Neural progenitor cell (in vitro differentiated cells): ENCODE measurements around the gene C4BPA. TPM values are rescaled to one million over a fixed set of nuclear protein-coding genes. Genes with fewer than 3 reads are reported as not detected.

ENCODE experiments used
- DNase-seq: peaks from one replicate; pipeline ENCODE4 v3.0.0-alpha.2; 2016; ENCODE audit warnings: low spot score
- H2AFZ ChIP-seq: fragments of 200-600 bp; sonication (generic); replicated peaks from 2 replicates; pipeline ENCODE4 v1.6.1; 2016; ENCODE audit warnings: antibody characterized with exemption
- H3F3A ChIP-seq: fragments of 200-600 bp; sonication (generic); 2 replicates; pipeline ENCODE4 v1.6.1; 2016; ENCODE audit warnings: antibody characterized with exemption, low read depth
- H3K27ac ChIP-seq: fragments of 200-600 bp; sonication (generic); 2 replicates; pipeline ENCODE4 v1.5.1; 2016; ENCODE audit warnings: mild to moderate bottlenecking
- H3K27me3 ChIP-seq: fragments of 200-600 bp; sonication (generic); 2 replicates; pipeline ENCODE4 v1.6.1; 2016; ENCODE audit warnings: mild to moderate bottlenecking, moderate library complexity
- H3K36me3 ChIP-seq: fragments of 200-600 bp; sonication (generic); 2 replicates; pipeline ENCODE4 v1.5.1; 2016
- H3K4me1 ChIP-seq: fragments of 200-600 bp; sonication (generic); 2 replicates; pipeline ENCODE4 v1.6.1; 2016; ENCODE audit warnings: mixed run types
- H3K4me2 ChIP-seq: fragments of 200-600 bp; sonication (generic); 2 replicates; pipeline ENCODE4 v1.6.1; 2016
- H3K4me3 ChIP-seq: fragments of 200-600 bp; sonication (generic); 2 replicates; pipeline ENCODE4 v1.5.1; 2016
- H3K79me2 ChIP-seq: fragments of 200-600 bp; sonication (generic); 2 replicates; pipeline ENCODE4 v1.6.1; 2016; ENCODE audit warnings: low read depth
- H3K9ac ChIP-seq: fragments of 200-600 bp; sonication (generic); 2 replicates; pipeline ENCODE4 v1.6.1; 2016
- H3K9me3 ChIP-seq: fragments of 200-600 bp; sonication (generic); 2 replicates; pipeline ENCODE4 v1.5.1; 2016; ENCODE audit warnings: low read depth
- H4K20me1 ChIP-seq: fragments of 200-600 bp; sonication (generic); 2 replicates; pipeline ENCODE4 v1.6.1; 2016; ENCODE audit warnings: low read depth
- H3K27ac Mint-ChIP-seq: 3 replicates; pipeline ENCODE4 v1.8.0; 2021; ENCODE audit warnings: mixed read lengths
- H3K27me3 Mint-ChIP-seq: 2 replicates; pipeline ENCODE4 v1.8.0; 2022; ENCODE audit warnings: low read depth, mild to moderate bottlenecking, inconsistent platforms, moderate library complexity, mixed read lengths; ENCODE audit not compliant: insufficient read depth
- H3K36me3 Mint-ChIP-seq: 3 replicates; pipeline ENCODE4 v1.8.0; 2021; ENCODE audit warnings: mixed read lengths
- H3K4me1 Mint-ChIP-seq: 3 replicates; pipeline ENCODE4 v1.8.0; 2021; ENCODE audit warnings: mixed read lengths
- H3K4me3 Mint-ChIP-seq: 3 replicates; pipeline ENCODE4 v1.8.0; 2021; ENCODE audit warnings: mild to moderate bottlenecking, moderate library complexity, mixed read lengths
- H3K9me3 Mint-ChIP-seq: 3 replicates; pipeline ENCODE4 v1.8.0; 2020; ENCODE audit warnings: mixed read lengths
- CTCF ChIP-seq: fragments of 200-600 bp; sonication (generic); IDR thresholded peaks from 2 replicates; pipeline ENCODE4 v1.5.1; 2017; ENCODE audit warnings: antibody characterized with exemption, mild to moderate bottlenecking
- EZH2 ChIP-seq: fragments of 200-600 bp; sonication (generic); IDR thresholded peaks from 2 replicates; pipeline ENCODE4 v1.6.1; 2017; ENCODE audit warnings: antibody characterized with exemption, mild to moderate bottlenecking, moderate library complexity
- EZH2phosphoT487 ChIP-seq: fragments of 200-600 bp; sonication (generic); IDR thresholded peaks from 2 replicates; pipeline ENCODE4 v1.6.1; 2017; ENCODE audit warnings: antibody characterized with exemption
- total RNA-seq: library from RNA; depleted of rRNA; stranded (reverse); fragments of >200 nt; gene quantifications from 2 replicates; pipeline ENCODE4 v1.2.3, GENCODE V29; 2015; ENCODE audit warnings: low replicate concordance

C4BPA gene
- total RNA-seq, 1 donor from 2014 or later, result not detected

- no peaks in the 10 kb centered on the region for H3K9me3 ChIP-seq
- no peak overlapping the region for H3K9ac ChIP-seq
- Mint-ChIP-seq H3K4me3 (no peak overlapping the region), H3K4me1 (no peaks in the 10 kb centered on the region), H3K27ac (no peak overlapping the region), H3K36me3 (no peaks in the 10 kb centered on the region), H3K9me3 (peaks cover 27% of the 10 kb centered on the region), H3K27me3 (peaks cover 3% of the 10 kb centered on the region)
- H3F3A ChIP-seq, result no peaks in the 10 kb centered on the region
- no peak overlapping the region for H3K4me3 ChIP-seq
- no peak overlapping the region for H2AFZ ChIP-seq
- H3K27me3 ChIP-seq, result no peaks in the 10 kb centered on the region
- H3K4me2 ChIP-seq, result no peak overlapping the region
- H3K79me2 ChIP-seq, result no peaks in the 10 kb centered on the region
- H4K20me1 ChIP-seq, result no peaks in the 10 kb centered on the region
- H3K27ac ChIP-seq, result no peak overlapping the region
- H3K36me3 ChIP-seq, result peaks cover 3% of the 10 kb centered on the region
- no peaks in the 10 kb centered on the region for H3K4me1 ChIP-seq
- DNase-seq, result no peak
- TF ChIP-seq EZH2phosphoT487, result no peak
- no peak for TF ChIP-seq EZH2
- TF ChIP-seq CTCF, result no peak
Observed at GRCh38 chr1:207131163-207131562, 27.1 kb downstream of the C4BPA start.

DNA sequence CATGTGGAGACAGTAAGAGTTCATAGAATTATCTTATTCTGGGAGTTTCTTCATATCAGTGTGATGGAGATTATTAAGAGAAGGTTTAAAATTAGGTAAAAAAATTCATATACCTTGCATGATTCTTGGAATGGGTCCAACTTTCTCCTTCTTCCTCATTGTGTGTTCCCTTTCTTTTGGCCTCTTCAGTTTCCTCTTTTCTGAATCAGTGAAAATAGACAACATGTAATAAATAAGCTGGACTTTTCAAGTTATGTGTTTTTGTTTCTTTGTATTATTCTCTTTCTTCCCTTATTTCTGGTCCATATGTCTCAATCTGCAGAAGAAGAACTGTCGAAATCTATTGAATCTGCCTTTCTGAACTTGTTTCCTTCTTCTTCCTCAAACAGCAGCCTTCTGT is 30.5 kb downstream of the C4BPA start:
- Histone ChIP-seq H2AFZ (no peak overlapping the region), H3K27me3 (no peaks in the 10 kb centered on the region), H3K9me3 (no peaks in the 10 kb centered on the region), H3F3A (no peaks in the 10 kb centered on the region), H3K9ac (no peak overlapping the region), H3K36me3 (no peaks in the 10 kb centered on the region), H3K4me1 (no peaks in the 10 kb centered on the region), H3K4me3 (no peak overlapping the region), H3K4me2 (no peak overlapping the region), H3K27ac (no peak overlapping the region), H4K20me1 (no peaks in the 10 kb centered on the region), H3K79me2 (no peaks in the 10 kb centered on the region)
- Mint-ChIP-seq H3K9me3 (peaks cover 8% of the 10 kb centered on the region), H3K27me3 (peaks cover 3% of the 10 kb centered on the region), H3K27ac (no peak overlapping the region), H3K36me3 (no peaks in the 10 kb centered on the region), H3K4me3 (no peak overlapping the region), H3K4me1 (no peaks in the 10 kb centered on the region)
- no peak for TF ChIP-seq CTCF
- TF ChIP-seq EZH2, result no peak
- TF ChIP-seq EZH2phosphoT487, result no peak
- DNase-seq, result no peak

- H3K27me3 ChIP-seq, result no peaks in the 10 kb centered on the region
- no peak overlapping the region for H3K27ac Mint-ChIP-seq
- DNase-seq, result no peak
- no peaks in the 10 kb centered on the region for H3K9me3 ChIP-seq
- no peaks in the 10 kb centered on the region for H4K20me1 ChIP-seq
- H3K27me3 Mint-ChIP-seq, result no peaks in the 10 kb centered on the region
- H3K9ac ChIP-seq, result no peak overlapping the region
- H3K4me3 Mint-ChIP-seq, result no peak overlapping the region
- H3F3A ChIP-seq, result no peaks in the 10 kb centered on the region
- no peaks in the 10 kb centered on the region for H3K36me3 Mint-ChIP-seq
- no peaks in the 10 kb centered on the region for H3K79me2 ChIP-seq
- H3K27ac ChIP-seq, result no peak overlapping the region
- H2AFZ ChIP-seq, result no peak overlapping the region
- no peak overlapping the region for H3K4me3 ChIP-seq
- H3K36me3 ChIP-seq, result no peaks in the 10 kb centered on the region
- no peak for TF ChIP-seq CTCF
- TF ChIP-seq EZH2, result no peak
- TF ChIP-seq EZH2phosphoT487, result no peak
- no peaks in the 10 kb centered on the region for H3K4me1 ChIP-seq
- no peaks in the 10 kb centered on the region for H3K9me3 Mint-ChIP-seq
- no peak overlapping the region for H3K4me2 ChIP-seq
- H3K4me1 Mint-ChIP-seq, result no peaks in the 10 kb centered on the region
Observed at GRCh38 chr1:207139616-207140015, 35.6 kb downstream of the C4BPA start.
